HepG2 (cell line): Measurements from ENCODE around the gene SLC39A1. TPM values are rescaled to one million over a fixed set of nuclear protein-coding genes. Genes with fewer than 3 reads are reported as not detected.
"Not testable (repeated sequence)": the region's sequence is repeated elsewhere in the genome, so short reads cannot be mapped to it uniquely, and the experiment has no call there.

ENCODE experiments used
- ATAC-seq: fragments of 200-7000 bp; cut with Tn5 transposase; 3 replicates; pipeline ENCODE4 v1.9.1; 2020; ENCODE audit warnings: mild to moderate bottlenecking, moderate library complexity
- BruUV-seq: library from RNA; stranded (reverse); fragments of 400-500 nt; replicated peaks from 2 replicates; lab custom pipeline; 2021; lab: Mats Ljungman, UMichigan
- CTCF ChIA-PET: fragments of 300-600 bp; formaldehyde crosslinking; extraction: SDS; loops from one replicate; lab custom pipeline; 2021; ENCODE audit warnings: low total read pairs, inconsistent platforms, low intra/inter-chr PET ratio; lab: Yijun Ruan, JAX
- POLR2A ChIA-PET: fragments of 350-600 bp; sonication (Branson Sonifier 250); formaldehyde crosslinking; loops from one replicate; lab custom pipeline; 2020; ENCODE audit warnings: antibody characterized with exemption, inconsistent platforms; lab: Yijun Ruan, JAX
- DNase-seq: peaks from one replicate; pipeline ENCODE4 v3.0.0-alpha.2; 2015; ENCODE audit warnings: low spot score
- FAIRE-seq: peaks from 3 replicates; lab custom pipeline; 2011; peaks lifted over from hg19 to GRCh38; lab: Jason Lieb, UNC
- H2AFZ ChIP-seq: one replicate; pipeline ENCODE4 v1.6.1; 2011; ENCODE audit warnings: low read length, inconsistent platforms
- H3K27ac ChIP-seq: fragments of 300-600 bp; 3 replicates; pipeline ENCODE4 v1.8.0; 2011; ENCODE audit warnings: mixed run types, mild to moderate bottlenecking, mixed read lengths, low read length, inconsistent platforms; ENCODE audit not compliant: insufficient read depth; ENCODE audit errors: extremely low read length
- H3K27me3 ChIP-seq, 2 experiments: fragments of 200-600 bp in 1 of 2; 2 replicates in 1 of 2; 3 replicates in 1 of 2; pipeline versions ENCODE4 v1.6.0 to v1.8.0; 2011; ENCODE audit warnings: low read length in 2 of 2, mild to moderate bottlenecking in 2 of 2, moderate library complexity in 2 of 2, inconsistent platforms in 1 of 2; ENCODE audit not compliant: insufficient read depth in 2 of 2, control insufficient read depth in 1 of 2
- H3K36me3 ChIP-seq, 2 experiments: fragments of 200-600 bp in 1 of 2; replicated peaks in 1 of 2; 2 replicates in 1 of 2; 3 replicates in 1 of 2; pipeline versions ENCODE4 v1.5.1 to v1.8.0; 2011; ENCODE audit warnings: low read length in 2 of 2, inconsistent platforms in 1 of 2; ENCODE audit not compliant: insufficient read depth in 2 of 2, control insufficient read depth in 1 of 2
- H3K4me1 ChIP-seq: 2 replicates; pipeline ENCODE4 v1.5.1; 2012; ENCODE audit warnings: low read length, inconsistent platforms; ENCODE audit not compliant: insufficient read depth
- H3K4me2 ChIP-seq: 2 replicates; pipeline ENCODE4 v1.6.0; 2011; ENCODE audit warnings: low read depth, low read length, inconsistent platforms
- H3K4me3 ChIP-seq, 3 experiments: fragments of 200-600 bp in 1 of 3; sonication (generic), shearing (Covaris generic) in 1 of 3; replicated peaks in 1 of 3; 2 replicates each; pipeline ENCODE4 v1.5.1; 2011 to 2016; ENCODE audit warnings: low read length in 3 of 3, inconsistent platforms in 2 of 3, low read depth in 2 of 3, mild to moderate bottlenecking in 2 of 3, control low read depth in 1 of 3, mixed read lengths in 1 of 3; ENCODE audit not compliant: insufficient read depth in 1 of 3
- H3K79me2 ChIP-seq: one replicate; pipeline ENCODE4 v1.6.1; 2011; ENCODE audit warnings: low read length, inconsistent platforms; ENCODE audit not compliant: insufficient read depth
- H3K9ac ChIP-seq: 2 replicates; pipeline ENCODE4 v1.6.0; 2011; ENCODE audit warnings: mild to moderate bottlenecking, low read depth, low read length, inconsistent platforms; ENCODE audit not compliant: insufficient read depth
- H3K9me3 ChIP-seq: 2 replicates; pipeline ENCODE4 v1.5.1; 2012; ENCODE audit warnings: mild to moderate bottlenecking, low read length
- H4K20me1 ChIP-seq: 2 replicates; pipeline ENCODE4 v1.6.0; 2011; ENCODE audit warnings: inconsistent platforms, mild to moderate bottlenecking, low read length, moderate library complexity; ENCODE audit not compliant: insufficient read depth
- ETV5 ChIP-seq: IDR thresholded peaks from 2 replicates; pipeline ENCODE4 v1.6.1; 2018; ENCODE audit warnings: missing biosample characterization, missing genetic modification reagents, inconsistent platforms, borderline replicate concordance
- PCBP1 ChIP-seq: fragments of 200-400 bp; formaldehyde crosslinking; IDR thresholded peaks from 2 replicates; pipeline ENCODE4 v1.6.1; 2017; ENCODE audit warnings: mild to moderate bottlenecking, low read depth, low read length, borderline replicate concordance
- SMARCC2 ChIP-seq: fragments of 450-650 bp; IDR thresholded peaks from 2 replicates; pipeline ENCODE4 v1.6.1; 2017; ENCODE audit warnings: antibody characterized with exemption, mild to moderate bottlenecking
- WGBS: methylation state at CpG from one replicate; pipeline ENCODE4 v1.1.6; 2017; ENCODE audit warnings: low lambda C conversion rate; 5-methylcytosine and 5-hydroxymethylcytosine counted together
- in situ Hi-C: cut with HindIII; loops from 2 replicates; pipeline ENCODE4 v1.10.0; 2017; ENCODE audit warnings: low pct_unique_long_range_greater_than_20kb; ENCODE audit not compliant: extremely low pct_ligation_motif_present
- intact Hi-C: fragments of 100-400 bp; cut with micrococcal nuclease; formaldehyde crosslinking; loops from one replicate; pipeline ENCODE4 v1.10.0; 2022; ENCODE audit not compliant: unreplicated experiment
- polyA plus RNA-seq, 8 experiments: library from polyadenylated mRNA; depleted of rRNA in 3 of 8; stranded (reverse) in 7 of 8; unstranded in 1 of 8; fragments of >200 nt; fragmentation: Illumina TruSeq in 4 of 8; extraction: Trizol in 4 of 8; gene quantifications; 2 replicates each; pipeline versions ENCODE4 v1.2.1 to v1.2.3, GENCODE V29; 2011 to 2016; ENCODE audit warnings: low read depth in 4 of 8, missing spikeins in 1 of 8, mixed read lengths in 1 of 8; ENCODE audit not compliant: insufficient read depth in 1 of 8
- total RNA-seq, 5 experiments: library from RNA; depleted of rRNA; stranded (reverse); fragments of >200 nt; fragmentation: Illumina TruSeq; extraction: Trizol; gene quantifications; 2 replicates each; pipeline ENCODE4 v1.2.3, GENCODE V29; 2016; ENCODE audit warnings: low read depth in 1 of 5
- TF ChIP-seq, protein P1 (sequence below): sonication (generic); formaldehyde crosslinking; IDR thresholded peaks from 2 replicates; pipeline ENCODE4 v1.4.0; 2020; ENCODE audit warnings: mild to moderate bottlenecking, missing genetic modification reagents, borderline replicate concordance
- TF ChIP-seq, protein P2 (sequence below): sonication (generic); formaldehyde crosslinking; IDR thresholded peaks from 2 replicates; pipeline ENCODE4 v1.8.1; 2023; ENCODE audit warnings: mild to moderate bottlenecking, missing genetic modification reagents, borderline replicate concordance
- TF ChIP-seq, protein P3 (sequence below): sonication (generic); formaldehyde crosslinking; IDR thresholded peaks from 2 replicates; pipeline ENCODE4 v1.4.0; 2020; ENCODE audit warnings: missing genetic modification reagents

The SLC39A1 gene
- total and polyA plus RNA-seq, 2 of the 13 experiments (the other 11 are each of a cell fraction or from before 2014, with no cell fraction given) = 71.2 to 78.4 TPM

DNA sequence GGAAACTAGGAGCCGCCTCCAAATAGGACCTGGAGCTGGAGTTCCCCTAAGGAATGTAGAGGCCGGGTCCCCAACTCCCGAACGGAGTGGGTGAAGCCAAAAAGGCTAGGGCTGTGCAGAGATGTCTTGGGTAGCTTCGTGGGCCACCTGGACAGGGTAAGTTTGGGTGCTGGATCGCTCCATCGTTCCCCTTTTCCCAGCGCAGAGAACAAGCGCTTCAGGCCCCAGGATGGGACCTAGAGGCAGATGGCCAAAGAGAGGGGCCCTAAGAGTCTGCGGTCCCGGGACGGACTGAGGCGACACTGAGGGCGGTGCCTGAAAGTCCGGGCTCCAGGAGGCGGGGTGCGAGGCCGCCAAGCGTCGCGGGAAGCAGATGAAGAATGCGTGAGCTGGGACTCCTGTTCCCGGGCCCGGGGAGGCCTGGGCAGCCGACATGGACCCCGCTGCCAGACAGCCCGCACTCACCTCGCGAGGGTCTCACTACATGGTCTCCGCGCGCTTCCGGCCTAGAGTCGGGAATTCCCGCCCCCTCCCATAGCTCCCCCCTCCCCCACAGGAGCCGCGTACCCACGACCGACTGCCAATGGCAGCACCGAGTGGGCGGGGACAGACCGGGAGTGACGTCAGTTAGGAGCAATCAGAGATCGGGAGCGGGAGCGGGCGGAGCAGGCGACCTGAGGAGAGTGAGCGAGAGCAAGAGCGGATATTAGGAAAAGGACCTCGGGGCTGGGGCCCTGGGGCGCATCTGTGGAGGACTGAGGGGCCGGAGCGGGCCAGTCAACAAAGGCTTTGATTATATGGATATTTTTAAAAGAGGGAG is at the start of gene SLC39A1 (continued):
- TF ChIP-seq, protein P1, sequence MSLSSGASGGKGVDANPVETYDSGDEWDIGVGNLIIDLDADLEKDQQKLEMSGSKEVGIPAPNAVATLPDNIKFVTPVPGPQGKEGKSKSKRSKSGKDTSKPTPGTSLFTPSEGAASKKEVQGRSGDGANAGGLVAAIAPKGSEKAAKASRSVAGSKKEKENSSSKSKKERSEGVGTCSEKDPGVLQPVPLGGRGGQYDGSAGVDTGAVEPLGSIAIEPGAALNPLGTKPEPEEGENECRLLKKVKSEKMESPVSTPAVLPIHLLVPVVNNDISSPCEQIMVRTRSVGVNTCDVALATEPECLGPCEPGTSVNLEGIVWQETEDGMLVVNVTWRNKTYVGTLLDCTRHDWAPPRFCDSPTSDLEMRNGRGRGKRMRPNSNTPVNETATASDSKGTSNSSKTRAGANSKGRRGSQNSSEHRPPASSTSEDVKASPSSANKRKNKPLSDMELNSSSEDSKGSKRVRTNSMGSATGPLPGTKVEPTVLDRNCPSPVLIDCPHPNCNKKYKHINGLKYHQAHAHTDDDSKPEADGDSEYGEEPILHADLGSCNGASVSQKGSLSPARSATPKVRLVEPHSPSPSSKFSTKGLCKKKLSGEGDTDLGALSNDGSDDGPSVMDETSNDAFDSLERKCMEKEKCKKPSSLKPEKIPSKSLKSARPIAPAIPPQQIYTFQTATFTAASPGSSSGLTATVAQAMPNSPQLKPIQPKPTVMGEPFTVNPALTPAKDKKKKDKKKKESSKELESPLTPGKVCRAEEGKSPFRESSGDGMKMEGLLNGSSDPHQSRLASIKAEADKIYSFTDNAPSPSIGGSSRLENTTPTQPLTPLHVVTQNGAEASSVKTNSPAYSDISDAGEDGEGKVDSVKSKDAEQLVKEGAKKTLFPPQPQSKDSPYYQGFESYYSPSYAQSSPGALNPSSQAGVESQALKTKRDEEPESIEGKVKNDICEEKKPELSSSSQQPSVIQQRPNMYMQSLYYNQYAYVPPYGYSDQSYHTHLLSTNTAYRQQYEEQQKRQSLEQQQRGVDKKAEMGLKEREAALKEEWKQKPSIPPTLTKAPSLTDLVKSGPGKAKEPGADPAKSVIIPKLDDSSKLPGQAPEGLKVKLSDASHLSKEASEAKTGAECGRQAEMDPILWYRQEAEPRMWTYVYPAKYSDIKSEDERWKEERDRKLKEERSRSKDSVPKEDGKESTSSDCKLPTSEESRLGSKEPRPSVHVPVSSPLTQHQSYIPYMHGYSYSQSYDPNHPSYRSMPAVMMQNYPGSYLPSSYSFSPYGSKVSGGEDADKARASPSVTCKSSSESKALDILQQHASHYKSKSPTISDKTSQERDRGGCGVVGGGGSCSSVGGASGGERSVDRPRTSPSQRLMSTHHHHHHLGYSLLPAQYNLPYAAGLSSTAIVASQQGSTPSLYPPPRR (CRISPR knock-in tag) = peak; percentile 28; the same call in 1 of the 2 replicates
- peak; percentile 82 for TF ChIP-seq ETV5 (CRISPR knock-in tag)
- TF ChIP-seq, protein P2, sequence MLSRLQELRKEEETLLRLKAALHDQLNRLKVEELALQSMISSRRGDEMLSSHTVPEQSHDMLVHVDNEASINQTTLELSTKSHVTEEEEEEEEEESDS (CRISPR knock-in tag) = no peak
- peak; percentile 92 for TF ChIP-seq PCBP1
- TF ChIP-seq SMARCC2 = no peak

DNA sequence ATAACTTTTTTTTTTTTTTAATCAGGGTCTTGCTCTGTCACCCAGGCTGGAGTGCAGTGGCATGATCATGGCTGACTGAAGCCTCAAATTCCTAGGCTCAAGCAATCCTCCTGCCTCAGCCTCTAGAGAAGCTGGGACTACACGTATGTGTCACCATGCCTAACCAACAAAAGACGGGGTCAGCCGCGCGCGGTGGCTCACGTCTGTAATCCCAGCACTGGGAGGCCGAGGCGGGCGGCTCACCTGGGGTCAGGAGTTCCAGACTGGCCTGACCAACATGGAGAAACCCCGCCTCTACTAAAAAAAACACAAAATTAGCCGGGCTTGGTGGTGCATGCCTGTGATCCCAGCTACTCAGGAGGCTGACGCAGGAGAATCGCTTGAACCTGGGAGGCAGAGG is 49.2 kb upstream of the SLC39A1 start:
- in situ Hi-C loops, H3K4me3 ChIP-seq, H3K4me1 ChIP-seq, CTCF ChIA-PET, H3K36me3 ChIP-seq, H3K79me2 ChIP-seq, H3K27ac ChIP-seq, DNase-seq, ATAC-seq, FAIRE-seq, H3K4me2 ChIP-seq, H2AFZ ChIP-seq, H3K9ac ChIP-seq, H4K20me1 ChIP-seq: not testable (repeated sequence)
- TF ChIP-seq, protein P3, sequence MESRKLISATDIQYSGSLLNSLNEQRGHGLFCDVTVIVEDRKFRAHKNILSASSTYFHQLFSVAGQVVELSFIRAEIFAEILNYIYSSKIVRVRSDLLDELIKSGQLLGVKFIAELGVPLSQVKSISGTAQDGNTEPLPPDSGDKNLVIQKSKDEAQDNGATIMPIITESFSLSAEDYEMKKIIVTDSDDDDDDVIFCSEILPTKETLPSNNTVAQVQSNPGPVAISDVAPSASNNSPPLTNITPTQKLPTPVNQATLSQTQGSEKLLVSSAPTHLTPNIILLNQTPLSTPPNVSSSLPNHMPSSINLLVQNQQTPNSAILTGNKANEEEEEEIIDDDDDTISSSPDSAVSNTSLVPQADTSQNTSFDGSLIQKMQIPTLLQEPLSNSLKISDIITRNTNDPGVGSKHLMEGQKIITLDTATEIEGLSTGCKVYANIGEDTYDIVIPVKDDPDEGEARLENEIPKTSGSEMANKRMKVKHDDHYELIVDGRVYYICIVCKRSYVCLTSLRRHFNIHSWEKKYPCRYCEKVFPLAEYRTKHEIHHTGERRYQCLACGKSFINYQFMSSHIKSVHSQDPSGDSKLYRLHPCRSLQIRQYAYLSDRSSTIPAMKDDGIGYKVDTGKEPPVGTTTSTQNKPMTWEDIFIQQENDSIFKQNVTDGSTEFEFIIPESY (CRISPR knock-in tag) = peak; percentile 84
- TF ChIP-seq, all 625 proteins: peak for 1; not testable (repeated sequence) for 624
- BruUV-seq, H3K27me3 ChIP-seq, POLR2A ChIA-PET, intact Hi-C loops, H3K9me3 ChIP-seq: not testable (repeated sequence)
- 77% methylated on average over 11 of the region's 14 CpGs for WGBS
